GM18511 (cell line): ENCODE measurements around the gene C17orf100.
"Not testable (repeated sequence)": the region's sequence is repeated elsewhere in the genome, so short reads cannot be mapped to it uniquely, and the experiment has no call there.

Experiments used
- ATAC-seq: cut with Tn5 transposase; IDR thresholded peaks from one replicate; pipeline ENCODE4 v1.9.1; 2021; ENCODE audit warnings: mild to moderate bottlenecking, moderate library complexity; ENCODE audit not compliant: unreplicated experiment

C17orf100 gene

GRCh38 chr17:6640536-6641246, 10.9 kb upstream of the C17orf100 start, which contains the start of the genes KIAA0753 and TXNDC17:
Gene KIAA0753, minus strand, starts transcription at chr17:6640711. Its CDS starts 5,608 bp downstream, at chr17:6635103.
Gene TXNDC17, plus strand, starts transcription at chr17:6641060. Its CDS starts 23 bp downstream, at chr17:6641083.
- ATAC-seq: peak; percentile 91

- ATAC-seq: peak; percentile 19
Measured at GRCh38 chr17:6641247-6641863, 10.2 kb upstream of the C17orf100 start.

- ATAC-seq: no peak
Measured at GRCh38 chr17:6642592-6642991, 9.0 kb upstream of the C17orf100 start.

GRCh38 chr17:6643451-6644125, 8.0 kb upstream of the C17orf100 start:
- no peak for ATAC-seq

GRCh38 chr17:6648181-6648580, 3.4 kb upstream of the C17orf100 start:
- ATAC-seq: no peak

GRCh38 chr17:6651919-6652452, 424 bp downstream of the C17orf100 start:
- peak; percentile 14 for ATAC-seq

- no peak for ATAC-seq
Measured at GRCh38 chr17:6654841-6655731, 3.5 kb downstream of the C17orf100 start.

- not testable (repeated sequence) for ATAC-seq
Measured at GRCh38 chr17:6655732-6656361, 4.3 kb downstream of the C17orf100 start.

- not testable (repeated sequence) for ATAC-seq
Measured at GRCh38 chr17:6656797-6657632, 5.5 kb downstream of the C17orf100 start.

- no peak for ATAC-seq
Measured at GRCh38 chr17:6657633-6658287, 6.2 kb downstream of the C17orf100 start.

GRCh38 chr17:6658411-6658810, 6.8 kb downstream of the C17orf100 start:
- not testable (repeated sequence) for ATAC-seq

- ATAC-seq: no peak
Measured at GRCh38 chr17:6660101-6660500, 8.5 kb downstream of the C17orf100 start.

- ATAC-seq: peak; percentile 84
Measured at GRCh38 chr17:6660805-6661463, 9.4 kb downstream of the C17orf100 start.

GRCh38 chr17:6661464-6661848, 9.9 kb downstream of the C17orf100 start:
- ATAC-seq: no peak

GRCh38 chr17:6663200-6663599, 11.6 kb downstream of the C17orf100 start:
- not testable (repeated sequence) for ATAC-seq

- no peak for ATAC-seq
Measured at GRCh38 chr17:6666077-6666521, 14.5 kb downstream of the C17orf100 start.

- ATAC-seq: no peak
Measured at GRCh38 chr17:6666557-6666956, 15.0 kb downstream of the C17orf100 start.

- ATAC-seq: no peak
Measured at GRCh38 chr17:6667516-6667915, 16.0 kb downstream of the C17orf100 start.
